ENCODE data around the gene FARP1. TPM values are rescaled to one million over a fixed set of nuclear protein-coding genes. Genes with fewer than 3 reads are reported as not detected.

Gene FARP1
- total and polyA plus RNA-seq, 10 of the 15 experiments (the other 5 are each of a cell fraction or from before 2014, with no cell fraction given), result 0.17 to 6.9 (median 0.68) TPM

- Histone ChIP-seq H3K9ac (ENCODE audit: control insufficient read depth, insufficient read depth, low read length) (no peak overlapping the region), H4K20me1 (ENCODE audit: control insufficient read depth, insufficient read depth) (no peaks in the 10 kb centered on the region), H3K27me3 (replicated peaks in 1 of 2; ENCODE audit: control insufficient read depth in 2 of 2, insufficient read depth in 2 of 2, low read length in 1 of 2) (no peaks in the 10 kb centered on the region), H2AFZ (ENCODE audit: control insufficient read depth, low read depth, low read length) (no peak overlapping the region), H3K4me3 (no peak overlapping the region), H3K36me3 (ENCODE audit: control insufficient read depth in 2 of 2, insufficient read depth in 2 of 2, low read length in 1 of 2) (no peaks in the 10 kb centered on the region), H3K4me2 (ENCODE audit: control insufficient read depth, insufficient read depth) (no peak overlapping the region), H3K27ac (ENCODE audit: control insufficient read depth, insufficient read depth) (no peak overlapping the region), H3K9me3 (replicated peaks; ENCODE audit: control insufficient read depth, insufficient read depth, low read length) (no peaks in the 10 kb centered on the region; the same call in 2 of the 3 replicates), H3K79me2 (ENCODE audit: control insufficient read depth, insufficient read depth, low read length) (no peaks in the 10 kb centered on the region), H3K4me1 (ENCODE audit: control insufficient read depth, insufficient read depth, low read length) (no peaks in the 10 kb centered on the region)
- FAIRE-seq (no peak), DNase-seq (ENCODE audit: low read depth, low spot score) (no peak), ATAC-seq (no peak)
- no peak for TF ChIP-seq WRNIP1 (IDR thresholded peaks at IDR 0.05; ENCODE audit: borderline replicate concordance, low read depth, low read length)
- no peak for TF ChIP-seq SUPT20H (IDR thresholded peaks at IDR 0.05; ENCODE audit: borderline replicate concordance, control insufficient read depth, low read depth, low read length)
- TF ChIP-seq, protein P1, sequence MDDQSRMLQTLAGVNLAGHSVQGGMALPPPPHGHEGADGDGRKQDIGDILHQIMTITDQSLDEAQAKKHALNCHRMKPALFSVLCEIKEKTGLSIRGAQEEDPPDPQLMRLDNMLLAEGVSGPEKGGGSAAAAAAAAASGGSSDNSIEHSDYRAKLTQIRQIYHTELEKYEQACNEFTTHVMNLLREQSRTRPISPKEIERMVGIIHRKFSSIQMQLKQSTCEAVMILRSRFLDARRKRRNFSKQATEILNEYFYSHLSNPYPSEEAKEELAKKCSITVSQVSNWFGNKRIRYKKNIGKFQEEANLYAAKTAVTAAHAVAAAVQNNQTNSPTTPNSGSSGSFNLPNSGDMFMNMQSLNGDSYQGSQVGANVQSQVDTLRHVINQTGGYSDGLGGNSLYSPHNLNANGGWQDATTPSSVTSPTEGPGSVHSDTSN (IDR thresholded peaks at IDR 0.05; ENCODE audit: insufficient replicate concordance, low read depth, low read length), result no peak
- TF ChIP-seq, protein P2, sequence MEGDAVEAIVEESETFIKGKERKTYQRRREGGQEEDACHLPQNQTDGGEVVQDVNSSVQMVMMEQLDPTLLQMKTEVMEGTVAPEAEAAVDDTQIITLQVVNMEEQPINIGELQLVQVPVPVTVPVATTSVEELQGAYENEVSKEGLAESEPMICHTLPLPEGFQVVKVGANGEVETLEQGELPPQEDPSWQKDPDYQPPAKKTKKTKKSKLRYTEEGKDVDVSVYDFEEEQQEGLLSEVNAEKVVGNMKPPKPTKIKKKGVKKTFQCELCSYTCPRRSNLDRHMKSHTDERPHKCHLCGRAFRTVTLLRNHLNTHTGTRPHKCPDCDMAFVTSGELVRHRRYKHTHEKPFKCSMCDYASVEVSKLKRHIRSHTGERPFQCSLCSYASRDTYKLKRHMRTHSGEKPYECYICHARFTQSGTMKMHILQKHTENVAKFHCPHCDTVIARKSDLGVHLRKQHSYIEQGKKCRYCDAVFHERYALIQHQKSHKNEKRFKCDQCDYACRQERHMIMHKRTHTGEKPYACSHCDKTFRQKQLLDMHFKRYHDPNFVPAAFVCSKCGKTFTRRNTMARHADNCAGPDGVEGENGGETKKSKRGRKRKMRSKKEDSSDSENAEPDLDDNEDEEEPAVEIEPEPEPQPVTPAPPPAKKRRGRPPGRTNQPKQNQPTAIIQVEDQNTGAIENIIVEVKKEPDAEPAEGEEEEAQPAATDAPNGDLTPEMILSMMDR (IDR thresholded peaks at IDR 0.05 in 2 of 3, conservative IDR thresholded peaks at IDR 0.05 in 1 of 3; ENCODE audit: control insufficient read depth in 2 of 3, extremely low read depth in 1 of 3, insufficient read depth in 1 of 3, low read depth in 3 of 3, low read length in 3 of 3), result no peak
- no peak for TF ChIP-seq ZNF207 (IDR thresholded peaks at IDR 0.05; ENCODE audit: borderline replicate concordance)
- no peak for TF ChIP-seq MTA2 (IDR thresholded peaks at IDR 0.05; ENCODE audit: low read depth)
- no peak for TF ChIP-seq RAD21 (IDR thresholded peaks at IDR 0.05; ENCODE audit: insufficient read depth, low read depth, low read length)
- TF ChIP-seq SPI1 (IDR thresholded peaks at IDR 0.05; ENCODE audit: borderline replicate concordance, insufficient read depth, low read depth, low read length), result no peak
- no peak for TF ChIP-seq ATF7 (IDR thresholded peaks at IDR 0.05; ENCODE audit: low read depth)
- TF ChIP-seq POU2F2 (IDR thresholded peaks at IDR 0.05; ENCODE audit: borderline replicate concordance, low read depth, low read length), result no peak
- no peak for TF ChIP-seq POLR2A (IDR thresholded peaks at IDR 0.05; ENCODE audit: low read depth, low read length)
- TF ChIP-seq POLR2AphosphoS2 (IDR thresholded peaks at IDR 0.05; ENCODE audit: low read depth, low read length), result no peak
- TF ChIP-seq CREB1 (IDR thresholded peaks at IDR 0.05; ENCODE audit: low read depth), result no peak
- no peak for TF ChIP-seq NR2F1 (conservative IDR thresholded peaks at IDR 0.05)
- no peak for TF ChIP-seq MEF2B (IDR thresholded peaks at IDR 0.05; ENCODE audit: partially characterized antibody, poor library complexity, severe bottlenecking)
- TF ChIP-seq, protein P3, sequence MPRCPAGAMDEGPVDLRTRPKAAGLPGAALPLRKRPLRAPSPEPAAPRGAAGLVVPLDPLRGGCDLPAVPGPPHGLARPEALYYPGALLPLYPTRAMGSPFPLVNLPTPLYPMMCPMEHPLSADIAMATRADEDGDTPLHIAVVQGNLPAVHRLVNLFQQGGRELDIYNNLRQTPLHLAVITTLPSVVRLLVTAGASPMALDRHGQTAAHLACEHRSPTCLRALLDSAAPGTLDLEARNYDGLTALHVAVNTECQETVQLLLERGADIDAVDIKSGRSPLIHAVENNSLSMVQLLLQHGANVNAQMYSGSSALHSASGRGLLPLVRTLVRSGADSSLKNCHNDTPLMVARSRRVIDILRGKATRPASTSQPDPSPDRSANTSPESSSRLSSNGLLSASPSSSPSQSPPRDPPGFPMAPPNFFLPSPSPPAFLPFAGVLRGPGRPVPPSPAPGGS (IDR thresholded peaks at IDR 0.05; ENCODE audit: borderline replicate concordance, insufficient read depth, low read depth, low read length, poor library complexity, severe bottlenecking), result no peak
- no peak for TF ChIP-seq YBX1 (IDR thresholded peaks at IDR 0.05)
- in situ Hi-C loops (cut with MboI), result no loop called here
- ChIA-PET CTCF (interaction anchor here (0.6 kb wide), 1 partner anchor 9 kb away, joined by 3 read pairs; no protein-coding TSS in a partner anchor), RAD21 (ENCODE audit: unreplicated experiment) (no interaction called here), POLR2A (no interaction called here), SMC1A (ENCODE audit: uncharacterized antibody, unreplicated experiment) (interaction anchor here (0.6 kb wide), 1 partner anchor 303 kb away, joined by 3 read pairs; no protein-coding TSS in a partner anchor)
- intact Hi-C loops (cut with micrococcal nuclease; ENCODE audit: unreplicated experiment), result no loop called here
- no TSS peak for BruUV-seq (replicated peaks)
These were observed 24.0 kb upstream of the FARP1 start for GRCh38 chr13:98118865-98119264.
